Stromal cell of bone marrow (primary cell): ENCODE results near the gene KANK4.

ENCODE experiments used
- DNase-seq: peaks from one replicate; pipeline ENCODE4 v3.0.0-alpha.2; 2012; ENCODE audit warnings: low read depth

The KANK4 gene

GRCh38 chr1:62336995-62337705, 17.9 kb upstream of the KANK4 start:
- DNase-seq: no peak

- DNase-seq: no peak
Measured at GRCh38 chr1:62336638-62336994, 17.4 kb upstream of the KANK4 start.

- no peak for DNase-seq
Measured at GRCh38 chr1:62335656-62336055, 16.4 kb upstream of the KANK4 start.

GRCh38 chr1:62334434-62334985, 15.3 kb upstream of the KANK4 start:
- no peak for DNase-seq

- no peak for DNase-seq
Measured at GRCh38 chr1:62333441-62333840, 14.2 kb upstream of the KANK4 start.

GRCh38 chr1:62327360-62328055, 8.3 kb upstream of the KANK4 start:
- no peak for DNase-seq

- peak; percentile 31 for DNase-seq
Measured at GRCh38 chr1:62325681-62326080, 6.4 kb upstream of the KANK4 start.

GRCh38 chr1:62325081-62325480, 5.8 kb upstream of the KANK4 start:
- DNase-seq: peak; percentile 23

GRCh38 chr1:62321446-62321845, 2.2 kb upstream of the KANK4 start:
- peak; percentile 58 for DNase-seq

- DNase-seq: no peak
Measured at GRCh38 chr1:62318320-62318755, 896 bp downstream of the KANK4 start.

GRCh38 chr1:62317021-62317768, 2.0 kb downstream of the KANK4 start:
- no peak for DNase-seq

GRCh38 chr1:62316135-62316534, 3.1 kb downstream of the KANK4 start:
- DNase-seq: no peak

GRCh38 chr1:62315387-62315786, 3.8 kb downstream of the KANK4 start:
- DNase-seq: no peak

GRCh38 chr1:62314454-62315350, 4.5 kb downstream of the KANK4 start:
- DNase-seq: no peak

- DNase-seq: no peak
Measured at GRCh38 chr1:62312698-62313097, 6.5 kb downstream of the KANK4 start.

- DNase-seq: no peak
Measured at GRCh38 chr1:62311473-62311943, 7.7 kb downstream of the KANK4 start.

GRCh38 chr1:62309906-62310305, 9.3 kb downstream of the KANK4 start:
- DNase-seq: no peak

GRCh38 chr1:62308606-62309005, 10.6 kb downstream of the KANK4 start:
- DNase-seq: no peak

- DNase-seq: no peak
Measured at GRCh38 chr1:62307895-62308492, 11.2 kb downstream of the KANK4 start.

- DNase-seq: no peak
Measured at GRCh38 chr1:62307446-62307845, 11.8 kb downstream of the KANK4 start.

GRCh38 chr1:62306065-62306464, 13.2 kb downstream of the KANK4 start:
- DNase-seq: no peak
